BJ (cell line): ENCODE results near the gene GPHB5. TPM values are rescaled to one million over a fixed set of nuclear protein-coding genes. Genes with fewer than 3 reads are reported as not detected.
"Not testable (repeated sequence)": the region's sequence is repeated elsewhere in the genome, so short reads cannot be mapped to it uniquely, and the experiment has no call there.

ENCODE experiments used
- CTCF ChIA-PET: fragments of 350-600 bp; formaldehyde crosslinking; extraction: SDS; loops from one replicate; lab custom pipeline; 2021; ENCODE audit warnings: antibody characterized with exemption, inconsistent platforms; lab: Yijun Ruan, JAX
- POLR2A ChIA-PET: fragments of 300-600 bp; sonication (Branson Sonifier 250); formaldehyde crosslinking; extraction: SDS; loops from one replicate; lab custom pipeline; 2021; ENCODE audit warnings: antibody characterized with exemption; lab: Charles Lee
- DNase-seq: peaks from one replicate; pipeline ENCODE4 v3.0.0-alpha.2; 2011; ENCODE audit warnings: low read depth
- H3K27me3 ChIP-seq: 2 replicates; pipeline ENCODE4 v1.6.0; 2011; ENCODE audit warnings: low read length; ENCODE audit not compliant: control insufficient read depth, insufficient read depth
- H3K36me3 ChIP-seq: 2 replicates; pipeline ENCODE4 v1.5.1; 2011; ENCODE audit warnings: low read length; ENCODE audit not compliant: control insufficient read depth, insufficient read depth
- H3K4me3 ChIP-seq: 2 replicates; pipeline ENCODE4 v1.5.1; 2011; ENCODE audit warnings: low read depth, mild to moderate bottlenecking, control low read depth, low read length
- CTCF ChIP-seq: IDR thresholded peaks from 2 replicates; pipeline ENCODE4 v1.5.1; 2011; ENCODE audit warnings: low read depth, mild to moderate bottlenecking, control low read depth, inconsistent platforms, low read length, moderate library complexity; ENCODE audit not compliant: insufficient read depth
- polyA plus RNA-seq: library from polyadenylated mRNA; depleted of rRNA; stranded (reverse); fragments of >200 nt; gene quantifications from 2 replicates; pipeline ENCODE4 v1.2.3, GENCODE V29; 2011

The GPHB5 gene
- polyA plus RNA-seq, 1 experiment = not detected

- DNase-seq = no peak
- no peaks in the 10 kb centered on the region for H3K36me3 ChIP-seq
- H3K4me3 ChIP-seq = no peak overlapping the region
- peaks cover 2% of the 10 kb centered on the region; the same call in 1 of the 2 replicates for H3K27me3 ChIP-seq
- no peak for TF ChIP-seq CTCF
- POLR2A ChIA-PET = no interaction called here
- CTCF ChIA-PET = no interaction called here
Measured at GRCh38 chr14:63326840-63327239, 8.1 kb upstream of the GPHB5 start.

- Histone ChIP-seq H3K36me3 (no peaks in the 10 kb centered on the region), H3K27me3 (peaks cover 2% of the 10 kb centered on the region; the same call in 1 of the 2 replicates), H3K4me3 (no peak overlapping the region)
- no peak for TF ChIP-seq CTCF
- CTCF ChIA-PET = interaction anchor here (1.0 kb wide), 1 partner anchor 1160 kb away, joined by 3 read pairs; no protein-coding TSS in a partner anchor
- POLR2A ChIA-PET = no interaction called here
- no peak for DNase-seq
Measured at GRCh38 chr14:63322897-63323573, 4.3 kb upstream of the GPHB5 start.

DNA sequence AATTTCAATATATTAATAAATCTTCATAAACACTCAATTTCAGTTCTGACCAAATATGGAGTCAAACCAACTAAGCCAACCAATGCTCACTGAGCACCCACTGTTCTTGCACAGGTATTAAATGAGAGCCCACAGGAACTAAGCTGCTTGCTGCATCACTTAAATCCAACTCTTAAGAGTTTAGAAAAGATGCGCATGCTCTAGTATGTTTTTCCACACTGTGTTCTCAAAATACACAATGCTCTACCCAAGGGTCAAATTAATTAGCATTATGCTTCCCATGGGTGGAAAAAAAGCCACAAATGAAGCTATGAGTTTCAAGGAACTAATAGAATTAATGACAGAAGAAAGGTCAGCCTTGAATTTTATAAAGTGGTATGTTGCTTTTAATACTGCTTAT is 3.7 kb upstream of the GPHB5 start:
- TF ChIP-seq CTCF = no peak
- no peak for DNase-seq
- no peaks in the 10 kb centered on the region for H3K36me3 ChIP-seq
- H3K4me3 ChIP-seq = no peak overlapping the region
- ChIA-PET POLR2A (no interaction called here), CTCF (interaction anchor here (1.0 kb wide), 1 partner anchor 1159 kb away, joined by 3 read pairs; no protein-coding TSS in a partner anchor)
- no peaks in the 10 kb centered on the region for H3K27me3 ChIP-seq

DNA sequence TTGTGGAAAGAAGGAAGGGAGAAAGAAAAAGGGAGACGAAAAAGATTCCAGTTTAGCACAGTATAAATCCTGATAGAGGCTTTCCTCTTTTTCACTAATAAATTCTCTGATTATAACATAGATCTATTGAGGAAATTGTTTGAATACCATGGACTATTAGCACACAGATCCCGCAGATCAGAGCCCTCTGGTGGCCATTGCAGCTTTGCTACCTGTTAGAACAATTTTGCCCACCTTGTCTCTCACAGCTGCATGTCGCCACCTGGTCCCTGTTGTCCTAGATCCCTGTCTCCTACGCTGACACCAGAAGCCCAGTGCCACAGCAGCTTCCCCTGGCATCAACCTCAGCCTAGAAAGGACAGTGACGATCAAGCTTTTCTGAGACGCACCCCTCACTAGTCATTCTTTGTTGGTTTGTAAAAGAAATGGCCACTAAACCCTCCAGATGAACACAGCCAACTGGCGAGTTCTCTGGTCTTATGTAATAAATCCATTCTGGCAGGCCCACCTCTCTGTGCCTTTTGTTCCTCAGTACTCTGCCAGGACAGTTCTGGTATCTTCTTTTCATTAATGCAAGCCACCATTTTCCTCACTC is 9.9 kb downstream of the GPHB5 start:
- CTCF ChIA-PET = interaction anchor here (0.7 to 1.4 kb wide), 9 partner anchors 10 to 1151 kb away, joined by 3 to 5 read pairs (median 3); no protein-coding TSS in a partner anchor
- Histone ChIP-seq H3K27me3 (0 out of 2 replicates have a peak, but pooled peaks cover 1% of the 10 kb centered on the region), H3K4me3 (no peak overlapping the region), H3K36me3 (no peaks in the 10 kb centered on the region)
- no peak for DNase-seq
- POLR2A ChIA-PET = no interaction called here
- TF ChIP-seq CTCF = peak; percentile 62

- CTCF ChIA-PET, H3K4me3 ChIP-seq, POLR2A ChIA-PET, DNase-seq, H3K27me3 ChIP-seq, H3K36me3 ChIP-seq: not testable (repeated sequence)
Measured at GRCh38 chr14:63304429-63304828, 14.3 kb downstream of the GPHB5 start.
